GM12878 (cell line): ENCODE measurements around the gene APLP2. TPM values are rescaled to one million over a fixed set of nuclear protein-coding genes. Genes with fewer than 3 reads are reported as not detected.

Experiments used
- ATAC-seq: fragments of 200-7000 bp; cut with Tn5 transposase; 3 replicates; pipeline ENCODE4 v1.9.1; 2020; ENCODE audit warnings: mild to moderate bottlenecking, moderate library complexity
- BruUV-seq: library from RNA; stranded (reverse); fragments of 400-500 nt; replicated peaks from 2 replicates; lab custom pipeline; 2021; lab: Mats Ljungman, UMichigan
- CTCF ChIA-PET: fragments of 300-600 bp; sonication (Branson Sonifier 250); formaldehyde crosslinking; extraction: SDS; loops from one replicate; lab custom pipeline; 2021; ENCODE audit warnings: inconsistent platforms; lab: Yijun Ruan, JAX
- POLR2A ChIA-PET: fragments of 350-600 bp; formaldehyde crosslinking; extraction: SDS; loops from one replicate; lab custom pipeline; 2021; ENCODE audit warnings: inconsistent platforms; lab: Charles Lee
- RAD21 ChIA-PET: fragments of 300-600 bp; sonication (Branson Sonifier 250); formaldehyde crosslinking; loops from one replicate; lab custom pipeline; 2023; ENCODE audit warnings: antibody characterized with exemption; ENCODE audit not compliant: unreplicated experiment; lab: Charles Lee
- SMC1A ChIA-PET: fragments of 300-600 bp; sonication (Branson Sonifier 250); formaldehyde crosslinking; loops from one replicate; lab custom pipeline; 2023; ENCODE audit not compliant: unreplicated experiment, uncharacterized antibody; lab: Charles Lee
- DNase-seq: peaks from one replicate; pipeline ENCODE4 v3.0.0-alpha.2; 2011; ENCODE audit warnings: low read depth, low spot score
- FAIRE-seq: peaks from 3 replicates; lab custom pipeline; 2011; peaks lifted over from hg19 to GRCh38; lab: Jason Lieb, UNC
- H2AFZ ChIP-seq: 2 replicates; pipeline ENCODE4 v1.6.0; 2011; ENCODE audit warnings: low read depth, low read length, control low read depth; ENCODE audit not compliant: control insufficient read depth
- H3K27ac ChIP-seq: 2 replicates; pipeline ENCODE4 v1.5.1; 2011; ENCODE audit warnings: control low read depth; ENCODE audit not compliant: control insufficient read depth, insufficient read depth
- H3K27me3 ChIP-seq, 2 experiments: replicated peaks in 1 of 2; 2 replicates each; pipeline versions ENCODE4 v1.6.0 to v1.6.1; 2011; ENCODE audit warnings: low read length in 1 of 2; ENCODE audit not compliant: control insufficient read depth in 2 of 2, insufficient read depth in 2 of 2
- H3K36me3 ChIP-seq, 2 experiments: 2 replicates each; pipeline ENCODE4 v1.5.1; 2011; ENCODE audit warnings: low read length in 1 of 2; ENCODE audit not compliant: control insufficient read depth in 2 of 2, insufficient read depth in 2 of 2
- H3K4me1 ChIP-seq: 2 replicates; pipeline ENCODE4 v1.6.1; 2011; ENCODE audit warnings: mild to moderate bottlenecking, low read length, moderate library complexity, mixed read lengths; ENCODE audit not compliant: control insufficient read depth, insufficient read depth
- H3K4me2 ChIP-seq: 2 replicates; pipeline ENCODE4 v1.6.0; 2011; ENCODE audit warnings: control low read depth; ENCODE audit not compliant: control insufficient read depth, insufficient read depth
- H3K4me3 ChIP-seq: fragments of 200-600 bp; sonication (generic); 2 replicates; pipeline ENCODE4 v1.5.1; 2016
- H3K79me2 ChIP-seq: 2 replicates; pipeline ENCODE4 v1.6.0; 2011; ENCODE audit warnings: low read length; ENCODE audit not compliant: control insufficient read depth, insufficient read depth
- H3K9ac ChIP-seq: 2 replicates; pipeline ENCODE4 v1.8.0; 2011; ENCODE audit warnings: low read length, control low read depth, mixed read lengths; ENCODE audit not compliant: control insufficient read depth, insufficient read depth
- H3K9me3 ChIP-seq: replicated peaks from 3 replicates; pipeline ENCODE4 v1.5.1; 2011; ENCODE audit warnings: mild to moderate bottlenecking, low read length; ENCODE audit not compliant: control insufficient read depth, insufficient read depth
- H4K20me1 ChIP-seq: 2 replicates; pipeline ENCODE4 v1.6.0; 2011; ENCODE audit not compliant: control insufficient read depth, insufficient read depth
- CBX5 ChIP-seq: sonication (generic); IDR thresholded peaks from 2 replicates; pipeline ENCODE4 v1.6.1; 2016; ENCODE audit warnings: low read depth, moderate library complexity, mild to moderate bottlenecking, inconsistent platforms
- EED ChIP-seq: sonication (generic); IDR thresholded peaks from 2 replicates; pipeline ENCODE4 v1.6.1; 2016; ENCODE audit warnings: antibody characterized with exemption, low read depth
- POLR2AphosphoS2 ChIP-seq: IDR thresholded peaks from 2 replicates; pipeline ENCODE4 v1.6.1; 2011; ENCODE audit warnings: low read depth, mild to moderate bottlenecking, low read length, improper control_type of control experiment, moderate library complexity
- SPI1 ChIP-seq: IDR thresholded peaks from 2 replicates; pipeline ENCODE4 v1.6.1; 2011; ENCODE audit warnings: low read depth, mild to moderate bottlenecking, low read length, moderate library complexity, borderline replicate concordance; ENCODE audit not compliant: insufficient read depth
- SRF ChIP-seq, 2 experiments: IDR thresholded peaks; 2 replicates each; pipeline ENCODE4 v1.6.1; 2011; ENCODE audit warnings: low read depth in 2 of 2, low read length in 2 of 2, mild to moderate bottlenecking in 1 of 2, moderate library complexity in 1 of 2
- YBX1 ChIP-seq: fragments of 450-650 bp; IDR thresholded peaks from 2 replicates; pipeline ENCODE4 v1.6.1; 2016; ENCODE audit warnings: antibody characterized with exemption
- ZNF24 ChIP-seq: fragments of 450-650 bp; IDR thresholded peaks from 2 replicates; pipeline ENCODE4 v1.6.1; 2017; ENCODE audit warnings: antibody characterized with exemption, mild to moderate bottlenecking
- WGBS: methylation state at CpG from one replicate; pipeline ENCODE4 v1.1.6; 2016; ENCODE audit warnings: low lambda C conversion rate; ENCODE audit not compliant: insufficient replicate concordance, insufficient coverage; ENCODE audit errors: missing lambda C conversion rate; 5-methylcytosine and 5-hydroxymethylcytosine counted together
- in situ Hi-C: fragments of 300-500 bp; cut with MboI; formaldehyde crosslinking; loops from 9 replicates; pipeline ENCODE4 v1.14.3; 2018; ENCODE audit warnings: mixed read lengths
- intact Hi-C: fragments of 100-400 bp; cut with micrococcal nuclease; formaldehyde crosslinking; loops from one replicate; pipeline ENCODE4 v1.14.2; 2022; ENCODE audit not compliant: unreplicated experiment
- polyA plus RNA-seq, 11 experiments: library from polyadenylated mRNA; depleted of rRNA in 4 of 11; unstranded in 6 of 11; stranded (reverse) in 5 of 11; fragments of >200 nt; fragmentation: Nextera tagmentation in 4 of 11; fragmentation: Illumina TruSeq in 1 of 11; extraction: Ambion mirVana in 4 of 11; extraction: Trizol in 1 of 11; gene quantifications; 1 replicate in 1 of 11; 2 replicates in 10 of 11; pipeline versions ENCODE4 v1.2.1 to v1.2.3, GENCODE V29; 2011 to 2016; ENCODE audit warnings: inconsistent platforms in 2 of 11, missing spikeins in 2 of 11, low read depth in 1 of 11
- total RNA-seq, 4 experiments: library from RNA; depleted of rRNA in 3 of 4; stranded (reverse); fragments of >200 nt in 3 of 4; fragmentation: Illumina TruSeq in 1 of 4; extraction: Trizol in 1 of 4; gene quantifications; 2 replicates each; pipeline versions ENCODE4 v1.2.1 to v1.2.3, GENCODE V29; 2013 to 2021

APLP2 gene
- total and polyA plus RNA-seq, 10 of the 15 experiments (the other 5 are each of a cell fraction or from before 2014, with no cell fraction given), result 2.3 to 38.8 (median 21.3) TPM

DNA sequence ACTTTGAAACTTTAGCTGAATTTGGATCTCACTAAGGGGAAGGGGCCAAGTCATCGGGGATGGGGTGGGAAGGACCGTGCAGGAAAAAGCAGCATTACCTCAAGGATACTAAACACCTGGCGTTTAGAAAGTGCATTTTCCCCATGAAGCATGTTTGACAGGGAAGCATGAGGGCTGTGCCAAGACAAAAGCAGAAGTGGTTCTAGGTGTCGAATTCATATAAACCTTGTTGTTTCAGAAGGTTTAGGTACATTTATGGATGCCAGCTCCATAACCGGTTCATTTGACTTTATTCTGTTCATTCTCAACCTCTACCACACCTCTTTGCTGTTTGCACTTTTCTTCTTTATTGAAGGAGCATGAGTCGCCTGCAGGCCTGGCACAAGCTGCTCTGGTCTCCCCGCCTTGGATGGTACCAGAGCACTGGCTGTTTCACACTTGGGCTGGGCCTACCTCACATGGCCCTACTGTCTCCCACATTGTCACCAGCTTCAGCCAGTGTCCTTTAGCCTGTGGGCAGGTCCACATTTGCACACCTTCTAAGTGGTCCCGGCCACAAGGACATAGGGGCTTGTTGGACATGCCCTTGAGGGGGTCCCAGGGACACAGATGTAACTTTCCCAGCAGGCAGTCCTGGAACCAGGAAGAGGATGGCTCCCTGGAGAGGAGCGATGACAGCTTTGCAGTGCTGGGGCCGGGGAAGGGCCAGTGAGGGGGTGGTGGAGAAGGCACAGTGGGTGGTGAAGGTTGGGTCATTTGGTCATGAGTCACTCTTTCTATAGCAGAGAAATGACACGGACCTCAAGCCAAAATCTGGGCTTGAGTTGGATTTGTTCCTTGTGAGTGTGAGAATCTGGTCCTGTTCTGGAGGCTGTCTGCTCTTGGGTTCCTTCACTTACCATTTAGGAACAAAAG lies 86.7 kb downstream of the APLP2 start:
- intact Hi-C loops, result no loop called here
- DNase-seq, result no peak
- H3K9me3 ChIP-seq, result no peaks in the 10 kb centered on the region
- no peak for TF ChIP-seq ZNF24
- TF ChIP-seq SPI1, result peak; percentile 65
- no peak for TF ChIP-seq EED
- TF ChIP-seq SRF (IDR thresholded peaks at IDR 0.05; ENCODE audit: low read depth in 2 of 2, low read length in 2 of 2), result no peak
- TF ChIP-seq POLR2AphosphoS2, result no peak
- TF ChIP-seq YBX1, result no peak
- no peak for TF ChIP-seq CBX5
- TF ChIP-seq, all 136 proteins: peak for 1
- no peak for FAIRE-seq
- Histone ChIP-seq H4K20me1 (no peaks in the 10 kb centered on the region; the same call in 1 of the 2 replicates), H3K4me3 (no peak overlapping the region), H3K36me3 (no peaks in the 10 kb centered on the region), H3K4me2 (no peak overlapping the region), H2AFZ (no peak overlapping the region), H3K27ac (no peak overlapping the region), H3K27me3 (peaks cover 14% of the 10 kb centered on the region in 2 experiments), H3K9ac (no peak overlapping the region), H3K4me1 (peaks cover 23% of the 10 kb centered on the region; the same call in 1 of the 2 replicates), H3K79me2 (no peaks in the 10 kb centered on the region)
- BruUV-seq, result no TSS peak
- ATAC-seq, result no peak
- ChIA-PET RAD21 (no interaction called here), POLR2A (no interaction called here), SMC1A (no interaction called here), CTCF (interaction anchor here (0.6 to 1.4 kb wide), 3 partner anchors 11 to 270 kb away, joined by 3 read pairs; no protein-coding TSS in a partner anchor)
- WGBS, result 39% methylated on average over 11 of the region's 11 CpGs
- in situ Hi-C loops, result no loop called here
